Endothelial cell (in vitro differentiated cells): ENCODE measurements around the gene TMEM245. TPM values are rescaled to one million over a fixed set of nuclear protein-coding genes. Genes with fewer than 3 reads are reported as not detected.

Source experiments
- DNase-seq: peaks from one replicate; pipeline ENCODE4 v3.0.0; 2021; ENCODE audit warnings: low spot score
- H3K27ac Mint-ChIP-seq: one replicate; pipeline ENCODE4 v1.8.0; 2021; ENCODE audit warnings: mixed read lengths, inconsistent platforms; ENCODE audit not compliant: unreplicated experiment
- H3K27me3 Mint-ChIP-seq: one replicate; pipeline ENCODE4 v1.8.0; 2021; ENCODE audit warnings: mild to moderate bottlenecking, moderate library complexity, mixed read lengths, inconsistent platforms; ENCODE audit not compliant: unreplicated experiment
- H3K36me3 Mint-ChIP-seq: one replicate; pipeline ENCODE4 v1.8.0; 2021; ENCODE audit warnings: mild to moderate bottlenecking, low read depth, mixed read lengths, inconsistent platforms; ENCODE audit not compliant: unreplicated experiment
- H3K4me1 Mint-ChIP-seq: one replicate; pipeline ENCODE4 v1.8.0; 2021; ENCODE audit warnings: mild to moderate bottlenecking, mixed read lengths, inconsistent platforms; ENCODE audit not compliant: unreplicated experiment
- H3K4me3 Mint-ChIP-seq: one replicate; pipeline ENCODE4 v1.8.0; 2021; ENCODE audit warnings: mild to moderate bottlenecking, mixed read lengths, inconsistent platforms; ENCODE audit not compliant: unreplicated experiment
- H3K9me3 Mint-ChIP-seq: one replicate; pipeline ENCODE4 v1.8.0; 2021; ENCODE audit warnings: mixed read lengths, inconsistent platforms; ENCODE audit not compliant: unreplicated experiment
- total RNA-seq: library from RNA; stranded (reverse); fragmentation: NEBNext Ultra II Directional; extraction: Animal tissue kit (Norgen Biotek cat#: 25700); gene quantifications from one replicate; pipeline ENCODE4 v1.2.1, GENCODE V29; 2021; ENCODE audit not compliant: unreplicated experiment
- TF ChIP-seq, protein P1 (sequence below): fragments of 200-600 bp; sonication (generic); IDR thresholded peaks from one replicate; pipeline ENCODE4 v1.5.0; 2021; ENCODE audit warnings: antibody characterized with exemption; ENCODE audit not compliant: unreplicated experiment

Gene TMEM245
- total RNA-seq, 1 donor from 2014 or later, result 32.6 TPM

- H3K36me3 Mint-ChIP-seq, result no peaks in the 10 kb centered on the region
- H3K27me3 Mint-ChIP-seq, result no peaks in the 10 kb centered on the region
- H3K27ac Mint-ChIP-seq, result no peak overlapping the region
- H3K9me3 Mint-ChIP-seq, result no peaks in the 10 kb centered on the region
- H3K4me3 Mint-ChIP-seq, result no peak overlapping the region
- TF ChIP-seq, protein P1, sequence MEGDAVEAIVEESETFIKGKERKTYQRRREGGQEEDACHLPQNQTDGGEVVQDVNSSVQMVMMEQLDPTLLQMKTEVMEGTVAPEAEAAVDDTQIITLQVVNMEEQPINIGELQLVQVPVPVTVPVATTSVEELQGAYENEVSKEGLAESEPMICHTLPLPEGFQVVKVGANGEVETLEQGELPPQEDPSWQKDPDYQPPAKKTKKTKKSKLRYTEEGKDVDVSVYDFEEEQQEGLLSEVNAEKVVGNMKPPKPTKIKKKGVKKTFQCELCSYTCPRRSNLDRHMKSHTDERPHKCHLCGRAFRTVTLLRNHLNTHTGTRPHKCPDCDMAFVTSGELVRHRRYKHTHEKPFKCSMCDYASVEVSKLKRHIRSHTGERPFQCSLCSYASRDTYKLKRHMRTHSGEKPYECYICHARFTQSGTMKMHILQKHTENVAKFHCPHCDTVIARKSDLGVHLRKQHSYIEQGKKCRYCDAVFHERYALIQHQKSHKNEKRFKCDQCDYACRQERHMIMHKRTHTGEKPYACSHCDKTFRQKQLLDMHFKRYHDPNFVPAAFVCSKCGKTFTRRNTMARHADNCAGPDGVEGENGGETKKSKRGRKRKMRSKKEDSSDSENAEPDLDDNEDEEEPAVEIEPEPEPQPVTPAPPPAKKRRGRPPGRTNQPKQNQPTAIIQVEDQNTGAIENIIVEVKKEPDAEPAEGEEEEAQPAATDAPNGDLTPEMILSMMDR, result no peak
- no peak for DNase-seq
- H3K4me1 Mint-ChIP-seq, result peaks cover 14% of the 10 kb centered on the region
Observed at GRCh38 chr9:109124121-109124520, 4.4 kb upstream of the TMEM245 start.

DNA sequence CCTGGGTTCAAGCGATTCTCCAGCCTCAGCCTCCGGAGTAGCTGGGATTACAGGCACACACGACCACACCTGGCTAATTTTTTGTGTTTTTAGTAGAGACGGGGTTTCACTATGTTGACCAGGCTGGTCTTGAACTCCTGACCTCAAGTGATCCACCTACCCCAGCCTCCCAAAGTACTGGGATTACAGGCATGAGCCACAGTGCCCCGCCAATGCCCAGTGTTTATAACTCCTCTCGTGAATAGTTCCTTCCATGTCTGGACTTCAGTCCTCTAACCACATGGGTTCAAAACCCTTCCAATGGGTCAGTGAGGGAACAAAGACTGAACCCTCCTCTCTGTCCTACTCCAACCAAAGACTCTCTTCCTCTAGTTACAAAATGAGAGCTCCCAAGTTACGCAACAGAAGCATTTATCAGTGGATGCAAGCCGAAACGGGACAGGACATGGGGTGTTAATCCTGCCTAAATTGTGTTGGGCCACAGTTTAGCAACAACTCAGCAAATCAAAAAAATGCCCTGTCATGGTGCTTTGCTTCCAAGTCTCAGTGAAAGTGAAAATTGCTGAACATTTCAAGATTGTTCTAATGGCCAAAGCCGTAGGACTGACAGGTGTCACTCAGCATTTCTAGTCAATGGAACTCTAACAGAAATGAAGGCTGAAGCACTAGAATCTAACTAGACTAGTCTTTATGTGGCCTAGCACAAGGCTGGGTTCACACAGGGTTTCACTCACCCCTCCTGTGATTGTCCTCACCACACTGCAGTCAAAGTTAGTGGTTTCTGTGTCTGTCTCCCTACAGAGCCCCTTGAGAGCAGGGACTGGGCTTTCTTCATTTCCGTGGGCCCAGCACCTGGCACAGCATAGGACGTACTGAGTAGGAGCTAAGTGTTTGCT is 3.2 kb upstream of the TMEM245 start:
- TF ChIP-seq, protein P1, result no peak
- H3K36me3 Mint-ChIP-seq, result no peaks in the 10 kb centered on the region
- peaks cover 7% of the 10 kb centered on the region for H3K27me3 Mint-ChIP-seq

GRCh38 chr9:109121232-109121796 is 1.6 kb upstream of the TMEM245 start:
- DNase-seq, result no peak
- H3K4me1 Mint-ChIP-seq, result peaks cover 28% of the 10 kb centered on the region
- H3K9me3 Mint-ChIP-seq, result no peaks in the 10 kb centered on the region
- peaks cover 4% of the 10 kb centered on the region for H3K36me3 Mint-ChIP-seq
- H3K27me3 Mint-ChIP-seq, result peaks cover 7% of the 10 kb centered on the region
- TF ChIP-seq, protein P1, result no peak
- H3K4me3 Mint-ChIP-seq, result no peak overlapping the region
- no peak overlapping the region for H3K27ac Mint-ChIP-seq

More for the DNA sequence above, 3.2 kb upstream of the TMEM245 start:
- DNase-seq, result no peak
- Mint-ChIP-seq H3K9me3 (no peaks in the 10 kb centered on the region), H3K4me3 (no peak overlapping the region), H3K27ac (no peak overlapping the region), H3K4me1 (peaks cover 24% of the 10 kb centered on the region)

- no peak for DNase-seq
- peaks cover 28% of the 10 kb centered on the region for H3K4me1 Mint-ChIP-seq
- TF ChIP-seq, protein P1, result no peak
- H3K9me3 Mint-ChIP-seq, result no peaks in the 10 kb centered on the region
- H3K27me3 Mint-ChIP-seq, result peaks cover 7% of the 10 kb centered on the region
- peak overlapping the region; percentile 80 for H3K4me3 Mint-ChIP-seq
- peaks cover 4% of the 10 kb centered on the region for H3K36me3 Mint-ChIP-seq
- H3K27ac Mint-ChIP-seq, result no peak overlapping the region
Observed at GRCh38 chr9:109120204-109120789, 550 bp upstream of the TMEM245 start.
